ENCODE data around the gene MPRIP. TPM values are rescaled to one million over a fixed set of nuclear protein-coding genes. Genes with fewer than 3 reads are reported as not detected.

Gene MPRIP
- total RNA-seq, 4 donors from 2014 or later = 122 to 207 (median 145) TPM

GRCh38 chr17:17091276-17091675, 49.0 kb downstream of the MPRIP start:
- DNase-seq (ENCODE audit: low spot score in 2 of 2) = no peak
- H3K4me3 ChIP-seq = no peak overlapping the region
- peaks cover 75% of the 10 kb centered on the region for H3K4me1 ChIP-seq
- H3K27ac ChIP-seq = no peak overlapping the region
- TF ChIP-seq POLR2A (IDR thresholded peaks at IDR 0.05) = no peak
- TF ChIP-seq CTCF (IDR thresholded peaks at IDR 0.05) = no peak
- TF ChIP-seq EP300 (IDR thresholded peaks at IDR 0.05) = no peak
- TF ChIP-seq POLR2AphosphoS5 (IDR thresholded peaks at IDR 0.05) = no peak
- H3K27me3 ChIP-seq = no peaks in the 10 kb centered on the region
- WGBS = 98% methylated on average over 6 of the region's 11 CpGs
- H3K9me3 ChIP-seq = no peaks in the 10 kb centered on the region
- no peaks in the 10 kb centered on the region for H3K36me3 ChIP-seq

GRCh38 chr17:17091856-17092756, 49.8 kb downstream of the MPRIP start:
- Histone ChIP-seq H3K9me3 (no peaks in the 10 kb centered on the region), H3K27ac (no peak overlapping the region), H3K27me3 (no peaks in the 10 kb centered on the region), H3K36me3 (no peaks in the 10 kb centered on the region), H3K4me3 (no peak overlapping the region), H3K4me1 (peaks cover 76% of the 10 kb centered on the region)
- TF ChIP-seq POLR2AphosphoS5 (IDR thresholded peaks at IDR 0.05) (no peak), POLR2A (IDR thresholded peaks at IDR 0.05) (no peak), EP300 (IDR thresholded peaks at IDR 0.05) (no peak), CTCF (IDR thresholded peaks at IDR 0.05) (no peak)
- DNase-seq (ENCODE audit: low spot score in 2 of 2) = no peak
- WGBS = 86% methylated on average over 14 of the region's 14 CpGs

DNA sequence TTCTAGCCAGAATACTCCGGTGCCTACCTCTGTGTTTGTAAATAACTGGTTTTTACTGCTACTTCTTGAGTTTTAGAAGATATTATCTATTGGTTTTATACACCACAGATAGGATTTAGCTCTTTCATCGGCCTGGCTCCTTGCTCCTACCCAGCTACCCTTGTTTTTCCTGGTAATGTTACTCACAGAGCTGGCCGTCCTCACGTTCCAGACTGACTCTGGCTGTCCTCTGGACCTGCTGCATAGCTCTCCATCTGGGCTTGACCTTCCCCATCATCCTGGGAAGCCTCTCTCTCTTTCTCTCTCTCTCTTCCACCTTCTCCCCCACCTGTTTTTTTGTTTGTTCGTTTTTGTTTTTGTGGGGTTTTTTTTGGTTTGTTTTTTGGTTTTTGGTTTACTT, 51.5 kb downstream of the MPRIP start:
- no peaks in the 10 kb centered on the region for H3K36me3 ChIP-seq
- no peak for TF ChIP-seq EP300 (IDR thresholded peaks at IDR 0.05)
- no peak for TF ChIP-seq POLR2AphosphoS5 (IDR thresholded peaks at IDR 0.05)
- TF ChIP-seq CTCF (IDR thresholded peaks at IDR 0.05) = no peak
- no peak for TF ChIP-seq POLR2A (IDR thresholded peaks at IDR 0.05)
- no peak overlapping the region for H3K4me3 ChIP-seq
- no peaks in the 10 kb centered on the region for H3K9me3 ChIP-seq
- no peak for DNase-seq (ENCODE audit: low spot score in 2 of 2)
- 79% methylated on average over 5 of the region's 5 CpGs for WGBS
- no peak overlapping the region for H3K27ac ChIP-seq
- H3K4me1 ChIP-seq = peaks cover 74% of the 10 kb centered on the region
- H3K27me3 ChIP-seq = no peaks in the 10 kb centered on the region

DNA sequence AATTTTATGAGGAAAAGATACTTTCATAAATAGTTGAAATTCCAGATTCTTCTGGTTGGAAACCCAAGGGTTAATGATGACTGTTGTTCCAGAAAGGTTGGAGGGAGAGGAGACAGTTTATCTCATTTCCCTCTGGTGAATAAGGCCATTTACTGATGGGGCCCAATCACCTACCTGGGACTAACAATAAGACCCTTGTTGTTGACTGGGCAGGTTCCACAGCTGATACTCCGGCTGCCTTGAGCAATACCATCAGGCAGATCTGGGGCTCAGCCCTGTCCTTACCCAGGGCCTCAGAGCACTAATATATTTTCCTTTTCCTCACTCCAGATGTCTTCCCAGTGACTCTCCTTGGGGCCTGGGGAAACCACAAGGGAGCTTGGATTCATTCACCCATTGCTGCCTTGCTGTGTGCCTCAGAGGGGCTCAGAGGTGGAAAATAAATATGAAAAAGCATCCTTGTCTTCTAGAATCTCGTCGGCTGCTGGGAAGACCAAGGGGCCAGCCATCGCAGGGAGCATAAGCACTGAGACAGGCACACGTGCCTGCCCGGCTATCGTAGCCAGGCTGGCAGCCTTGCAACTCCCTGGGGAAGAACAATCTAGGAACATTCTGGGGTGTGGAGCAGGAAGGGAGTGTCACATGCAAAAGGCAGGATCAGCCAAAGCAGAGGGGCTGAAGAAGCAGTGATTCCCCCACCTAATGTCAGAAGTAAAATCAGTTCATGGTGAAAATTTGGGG, 54.4 kb downstream of the MPRIP start:
- TF ChIP-seq POLR2AphosphoS5 (IDR thresholded peaks at IDR 0.05) (peak in 1 of 3 donors; percentile 33), EP300 (IDR thresholded peaks at IDR 0.05) (no peak)
- WGBS = 23% methylated on average over 7 of the region's 7 CpGs
- no peak for DNase-seq (ENCODE audit: low spot score in 2 of 2)
- Histone ChIP-seq H3K9me3 (no peaks in the 10 kb centered on the region), H3K4me3 (no peak overlapping the region), H3K27me3 (no peaks in the 10 kb centered on the region), H3K36me3 (no peaks in the 10 kb centered on the region), H3K4me1 (peaks cover 52% of the 10 kb centered on the region), H3K27ac (peak overlapping the region; percentile 79)

- 84% methylated on average over 7 of the region's 7 CpGs for WGBS
- Histone ChIP-seq H3K9me3 (no peaks in the 10 kb centered on the region), H3K4me1 (peaks cover 48% of the 10 kb centered on the region), H3K36me3 (no peaks in the 10 kb centered on the region), H3K27ac (peak overlapping the region; percentile 34), H3K4me3 (no peak overlapping the region), H3K27me3 (no peaks in the 10 kb centered on the region)
- no peak for DNase-seq (ENCODE audit: low spot score in 2 of 2)
- TF ChIP-seq POLR2AphosphoS5 (IDR thresholded peaks at IDR 0.05) = no peak
- no peak for TF ChIP-seq EP300 (IDR thresholded peaks at IDR 0.05)
- TF ChIP-seq POLR2A (IDR thresholded peaks at IDR 0.05) = no peak
- no peak for TF ChIP-seq CTCF (IDR thresholded peaks at IDR 0.05)
Measured at GRCh38 chr17:17097763-17098345, 55.6 kb downstream of the MPRIP start.
